Middle frontal gyrus (tissue), 1 donor: ENCODE measurements around the gene PRADC1.
"Not testable (repeated sequence)": the region's sequence is repeated elsewhere in the genome, so short reads cannot be mapped to it uniquely, and the experiment has no call there.

Experiments used
- DNase-seq: peaks from one replicate; pipeline ENCODE4 v3.0.0-alpha.2; 2015; ENCODE audit warnings: low spot score; ENCODE audit errors: extremely low spot score

PRADC1 gene

GRCh38 chr2:73205611-73206010 is 27.4 kb downstream of the PRADC1 start:
- no peak for DNase-seq

- DNase-seq = no peak
Observed at GRCh38 chr2:73203055-73203681, 29.9 kb downstream of the PRADC1 start.

DNA sequence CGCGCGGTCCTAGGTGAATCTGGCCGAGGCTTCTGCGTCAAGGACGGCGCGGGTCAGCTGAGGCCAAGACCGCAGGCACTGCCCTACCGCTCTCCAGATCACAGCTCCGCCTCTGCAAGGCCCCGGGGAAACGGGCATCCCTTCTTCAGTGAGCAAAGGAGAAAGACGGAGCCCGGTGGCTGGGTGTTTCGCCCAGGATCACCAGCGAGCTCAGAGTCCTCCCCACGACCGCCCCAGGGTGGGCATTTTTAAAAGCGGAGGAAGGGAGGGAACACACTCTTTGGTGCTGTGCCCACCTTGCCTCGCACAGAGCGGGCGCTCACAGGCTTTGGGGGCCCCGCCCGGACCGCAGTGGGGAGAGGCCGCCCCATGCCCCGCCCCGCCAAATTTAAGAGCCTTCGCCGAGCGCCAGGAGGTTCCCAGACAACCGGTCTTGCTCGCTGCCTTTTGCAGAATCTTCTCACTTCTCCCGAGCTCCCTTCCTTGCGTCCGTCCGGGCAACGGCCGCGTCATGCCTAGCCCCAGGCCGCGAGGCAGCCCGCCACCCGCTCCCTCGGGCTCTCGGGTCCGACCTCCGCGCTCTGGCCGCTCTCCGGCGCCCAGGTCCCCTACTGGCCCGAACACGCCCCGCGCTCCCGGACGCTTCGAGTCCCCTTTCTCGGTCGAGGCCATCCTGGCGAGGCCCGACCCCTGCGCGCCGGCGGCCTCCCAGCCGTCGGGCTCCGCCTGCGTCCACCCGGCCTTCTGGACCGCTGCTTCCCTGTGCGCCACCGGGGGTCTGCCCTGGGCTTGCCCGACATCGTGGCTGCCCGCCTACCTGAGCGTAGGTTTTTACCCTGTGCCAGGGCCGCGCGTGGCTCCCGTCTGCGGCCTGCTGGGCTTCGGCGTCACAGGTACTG is 30.6 kb downstream of the PRADC1 start, which contains the start of gene NOTO:
NOTO (plus strand) TSS at position 419 of the 899 bp plus-strand sequence; CDS start at position 512, 93 bp downstream.
- DNase-seq = no peak

DNA sequence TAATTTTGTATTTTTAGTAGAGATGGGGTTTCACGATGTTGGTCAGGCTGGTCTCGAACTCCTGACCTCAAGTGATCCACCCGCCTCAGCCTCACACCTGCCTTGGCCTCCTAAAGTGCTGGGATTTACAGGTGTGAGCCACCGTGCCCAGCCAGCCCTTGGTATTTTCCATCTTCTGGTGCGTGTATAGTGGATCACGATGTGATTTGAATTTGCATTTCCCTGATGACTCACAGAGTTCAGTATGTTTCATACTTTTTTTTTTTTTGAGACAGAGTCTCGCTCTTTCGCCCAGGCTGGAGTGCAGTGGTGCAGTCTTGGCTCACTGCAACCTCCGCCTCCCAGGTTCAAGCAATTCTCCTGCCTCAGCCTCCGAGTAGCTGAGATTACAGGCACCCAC is 32.8 kb downstream of the PRADC1 start:
- not testable (repeated sequence) for DNase-seq

DNA sequence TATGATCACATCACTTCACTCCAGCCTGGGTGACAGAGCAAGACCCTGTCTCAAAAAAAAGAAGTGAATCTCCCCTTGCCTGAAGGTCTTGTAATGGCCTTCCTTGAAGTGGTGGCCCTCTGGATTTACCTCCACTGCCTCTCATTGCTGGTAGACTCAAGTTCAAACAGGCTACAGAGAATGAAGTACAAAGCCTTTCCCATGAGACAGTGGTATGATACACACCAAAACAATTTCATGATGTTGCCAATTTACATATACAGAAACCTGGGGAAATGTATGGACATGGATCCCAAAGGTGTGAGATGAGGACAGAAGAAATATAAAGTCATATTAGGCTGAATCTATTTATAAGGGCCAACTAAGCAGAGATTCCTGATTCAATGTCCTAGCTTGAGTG is 35.5 kb downstream of the PRADC1 start:
- no peak for DNase-seq

DNA sequence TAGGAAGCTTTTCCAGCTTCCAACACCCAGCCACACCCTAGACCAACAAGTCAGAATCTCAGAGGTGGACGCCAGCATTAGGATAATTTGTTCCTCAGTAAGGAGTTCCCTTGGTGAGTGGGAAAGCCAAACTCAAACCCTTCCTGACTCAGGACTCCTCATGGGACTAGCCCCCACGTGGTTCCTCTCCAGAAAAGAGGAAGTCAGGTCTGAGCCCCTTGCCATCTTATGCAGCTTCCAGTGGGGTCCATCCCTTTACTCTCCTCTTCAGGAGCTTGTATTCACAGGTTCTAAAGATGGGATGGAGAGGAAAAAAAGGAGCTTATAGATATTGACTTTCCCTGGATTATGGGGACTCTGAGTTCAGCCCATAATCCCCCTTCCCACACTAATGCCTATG is 45.5 kb downstream of the PRADC1 start:
- no peak for DNase-seq

- no peak for DNase-seq
Observed at GRCh38 chr2:73185965-73186364, 47.1 kb downstream of the PRADC1 start.
